Right lobe of liver (tissue), 4 donors: Measurements from ENCODE around the gene SLC24A3.

Experiments used
- POLR2A ChIP-seq: fragments of 450-650 bp; IDR thresholded peaks from one replicate; pipeline ENCODE4 v1.6.1; 2017; ENCODE audit warnings: antibody characterized with exemption, mild to moderate bottlenecking
- TF ChIP-seq, protein P1 (sequence below), 4 donors: fragments of 200-600 bp in 3 of 4; fragments of 450-650 bp in 1 of 4; IDR thresholded peaks; one replicate each; pipeline versions ENCODE4 v1.5.1 to v1.8.0; 2016 to 2022; ENCODE audit warnings: antibody characterized with exemption in 4 of 4, mild to moderate bottlenecking in 2 of 4
- donor health status: DM: no; HTN: no; CAD: no.
- donor health status: DM: no; HTN: no; CAD: no.
- donor health status: DM: no; HTN: yes; CAD: no.

DNA sequence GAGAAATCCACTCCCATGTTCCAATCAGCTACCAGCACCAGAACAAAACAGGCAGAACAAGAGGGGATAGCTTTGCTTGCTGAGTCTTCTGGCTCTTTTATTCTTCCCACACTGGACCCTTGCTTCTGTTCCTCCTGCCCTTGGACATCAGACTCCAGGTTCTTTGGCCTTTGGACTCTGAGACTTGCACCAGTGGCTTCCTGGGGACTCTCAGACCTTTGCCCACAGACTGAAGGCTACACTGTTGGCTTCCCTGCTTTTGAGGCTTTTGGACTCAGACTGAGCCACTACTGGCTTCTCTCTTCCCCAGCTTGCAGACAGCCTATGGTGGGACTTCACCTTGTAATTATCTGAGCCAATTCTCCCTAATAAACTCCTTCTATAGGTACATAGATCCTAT lies 403.2 kb downstream of the SLC24A3 start:
- TF ChIP-seq POLR2A = no peak
- TF ChIP-seq, protein P1, sequence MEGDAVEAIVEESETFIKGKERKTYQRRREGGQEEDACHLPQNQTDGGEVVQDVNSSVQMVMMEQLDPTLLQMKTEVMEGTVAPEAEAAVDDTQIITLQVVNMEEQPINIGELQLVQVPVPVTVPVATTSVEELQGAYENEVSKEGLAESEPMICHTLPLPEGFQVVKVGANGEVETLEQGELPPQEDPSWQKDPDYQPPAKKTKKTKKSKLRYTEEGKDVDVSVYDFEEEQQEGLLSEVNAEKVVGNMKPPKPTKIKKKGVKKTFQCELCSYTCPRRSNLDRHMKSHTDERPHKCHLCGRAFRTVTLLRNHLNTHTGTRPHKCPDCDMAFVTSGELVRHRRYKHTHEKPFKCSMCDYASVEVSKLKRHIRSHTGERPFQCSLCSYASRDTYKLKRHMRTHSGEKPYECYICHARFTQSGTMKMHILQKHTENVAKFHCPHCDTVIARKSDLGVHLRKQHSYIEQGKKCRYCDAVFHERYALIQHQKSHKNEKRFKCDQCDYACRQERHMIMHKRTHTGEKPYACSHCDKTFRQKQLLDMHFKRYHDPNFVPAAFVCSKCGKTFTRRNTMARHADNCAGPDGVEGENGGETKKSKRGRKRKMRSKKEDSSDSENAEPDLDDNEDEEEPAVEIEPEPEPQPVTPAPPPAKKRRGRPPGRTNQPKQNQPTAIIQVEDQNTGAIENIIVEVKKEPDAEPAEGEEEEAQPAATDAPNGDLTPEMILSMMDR (IDR thresholded peaks at IDR 0.05) = no peak
